ENCODE measurements around the gene DPH6.

DNA sequence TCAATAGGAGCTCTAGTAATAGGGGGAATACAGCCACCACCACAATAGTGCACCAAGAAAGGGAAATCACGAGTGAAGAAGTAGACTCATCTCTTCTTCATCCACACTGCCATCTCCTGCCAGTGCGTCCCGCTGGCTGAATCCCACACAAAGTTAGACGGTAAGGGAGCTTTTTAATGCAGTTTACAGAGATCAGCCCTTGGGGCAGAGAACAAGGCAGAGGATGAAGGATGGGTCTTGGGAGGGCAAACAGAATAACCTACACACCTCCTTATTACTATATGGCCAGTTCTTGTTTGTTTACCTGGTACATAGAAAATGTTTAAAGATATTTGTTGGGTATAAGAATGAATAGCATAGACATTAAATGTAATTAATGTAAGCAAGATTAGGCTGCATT is 11.0 kb upstream of the DPH6 start:
- TF ChIP-seq, protein P1, sequence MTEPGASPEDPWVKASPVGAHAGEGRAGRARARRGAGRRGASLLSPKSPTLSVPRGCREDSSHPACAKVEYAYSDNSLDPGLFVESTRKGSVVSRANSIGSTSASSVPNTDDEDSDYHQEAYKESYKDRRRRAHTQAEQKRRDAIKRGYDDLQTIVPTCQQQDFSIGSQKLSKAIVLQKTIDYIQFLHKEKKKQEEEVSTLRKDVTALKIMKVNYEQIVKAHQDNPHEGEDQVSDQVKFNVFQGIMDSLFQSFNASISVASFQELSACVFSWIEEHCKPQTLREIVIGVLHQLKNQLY (CRISPR knock-in tag; IDR thresholded peaks at IDR 0.05), result no peak
- TF ChIP-seq ZBTB21 (CRISPR knock-in tag; IDR thresholded peaks at IDR 0.05; ENCODE audit: borderline replicate concordance), result no peak
- TF ChIP-seq, protein P2, sequence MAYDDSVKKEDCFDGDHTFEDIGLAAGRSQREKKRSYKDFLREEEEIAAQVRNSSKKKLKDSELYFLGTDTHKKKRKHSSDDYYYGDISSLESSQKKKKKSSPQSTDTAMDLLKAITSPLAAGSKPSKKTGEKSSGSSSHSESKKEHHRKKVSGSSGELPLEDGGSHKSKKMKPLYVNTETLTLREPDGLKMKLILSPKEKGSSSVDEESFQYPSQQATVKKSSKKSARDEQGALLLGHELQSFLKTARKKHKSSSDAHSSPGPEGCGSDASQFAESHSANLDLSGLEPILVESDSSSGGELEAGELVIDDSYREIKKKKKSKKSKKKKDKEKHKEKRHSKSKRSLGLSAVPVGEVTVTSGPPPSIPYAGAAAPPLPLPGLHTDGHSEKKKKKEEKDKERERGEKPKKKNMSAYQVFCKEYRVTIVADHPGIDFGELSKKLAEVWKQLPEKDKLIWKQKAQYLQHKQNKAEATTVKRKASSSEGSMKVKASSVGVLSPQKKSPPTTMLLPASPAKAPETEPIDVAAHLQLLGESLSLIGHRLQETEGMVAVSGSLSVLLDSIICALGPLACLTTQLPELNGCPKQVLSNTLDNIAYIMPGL (CRISPR knock-in tag; IDR thresholded peaks at IDR 0.05), result no peak
- TF ChIP-seq, protein P3, sequence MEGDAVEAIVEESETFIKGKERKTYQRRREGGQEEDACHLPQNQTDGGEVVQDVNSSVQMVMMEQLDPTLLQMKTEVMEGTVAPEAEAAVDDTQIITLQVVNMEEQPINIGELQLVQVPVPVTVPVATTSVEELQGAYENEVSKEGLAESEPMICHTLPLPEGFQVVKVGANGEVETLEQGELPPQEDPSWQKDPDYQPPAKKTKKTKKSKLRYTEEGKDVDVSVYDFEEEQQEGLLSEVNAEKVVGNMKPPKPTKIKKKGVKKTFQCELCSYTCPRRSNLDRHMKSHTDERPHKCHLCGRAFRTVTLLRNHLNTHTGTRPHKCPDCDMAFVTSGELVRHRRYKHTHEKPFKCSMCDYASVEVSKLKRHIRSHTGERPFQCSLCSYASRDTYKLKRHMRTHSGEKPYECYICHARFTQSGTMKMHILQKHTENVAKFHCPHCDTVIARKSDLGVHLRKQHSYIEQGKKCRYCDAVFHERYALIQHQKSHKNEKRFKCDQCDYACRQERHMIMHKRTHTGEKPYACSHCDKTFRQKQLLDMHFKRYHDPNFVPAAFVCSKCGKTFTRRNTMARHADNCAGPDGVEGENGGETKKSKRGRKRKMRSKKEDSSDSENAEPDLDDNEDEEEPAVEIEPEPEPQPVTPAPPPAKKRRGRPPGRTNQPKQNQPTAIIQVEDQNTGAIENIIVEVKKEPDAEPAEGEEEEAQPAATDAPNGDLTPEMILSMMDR (IDR thresholded peaks at IDR 0.05), result no peak
